Pancreas (tissue), 10 donors: ENCODE measurements around the gene AKNA. TPM values are rescaled to one million over a fixed set of nuclear protein-coding genes. Genes with fewer than 3 reads are reported as not detected.

Source experiments
- ATAC-seq, 4 donors: fragments of 200-7000 bp; cut with Tn5 transposase; one replicate each; pipeline versions ENCODE4 v1.8.0 to v1.9.1; 2020; ENCODE audit warnings: mild to moderate bottlenecking in 4 of 4, moderate library complexity in 4 of 4
- DNase-seq, 6 donors: peaks; one replicate each; pipeline ENCODE4 v3.0.0-alpha.2; 2020
- FAIRE-seq: peaks from 2 replicates; lab custom pipeline; 2012; peaks lifted over from hg19 to GRCh38; lab: Jason Lieb, UNC
- H3K27ac ChIP-seq, 4 donors: fragments of 200-600 bp; sonication (generic); 1 replicate in 3 of 4; 2 replicates in 1 of 4; pipeline versions ENCODE4 v1.5.0 to v1.8.0; 2020
- H3K27me3 ChIP-seq, 4 donors: fragments of 200-600 bp; one replicate each; pipeline ENCODE4 v1.8.0; 2021
- H3K36me3 ChIP-seq, 3 donors: fragments of 200-600 bp; sonication (generic) in 1 of 3; one replicate each; pipeline versions ENCODE4 v1.5.0 to v1.8.0; 2020 to 2021
- H3K4me1 ChIP-seq, 3 donors: fragments of 200-600 bp; one replicate each; pipeline ENCODE4 v1.8.0; 2021
- H3K4me3 ChIP-seq, 4 donors: fragments of 200-600 bp; sonication (generic) in 2 of 4; one replicate each; pipeline versions ENCODE4 v1.5.0 to v1.8.0; 2020 to 2021
- H3K9me3 ChIP-seq, 4 donors: fragments of 200-600 bp; one replicate each; pipeline ENCODE4 v1.8.0; 2021
- CTCF ChIP-seq, 4 donors: fragments of 200-600 bp; sonication (generic) in 3 of 4; IDR thresholded peaks; one replicate each; pipeline versions ENCODE4 v1.5.0 to v1.8.0; 2021; ENCODE audit warnings: antibody characterized with exemption in 4 of 4
- WGBS, 2 donors: extraction: QIAGEN DNeasy Blood & Tissue Kit; methylation state at CpG; one replicate each; pipeline ENCODE4 v1.1.7; 2013; 5-methylcytosine and 5-hydroxymethylcytosine counted together
- intact Hi-C, 3 donors: fragments of 100-400 bp; cut with DNase I; formaldehyde crosslinking; loops; one replicate each; pipeline versions ENCODE4 v1.11.1 to v1.14.2; 2022
- polyA plus RNA-seq, 2 donors: library from polyadenylated mRNA; stranded (reverse); fragments of 200-250 nt; gene quantifications; one replicate each; pipeline ENCODE4 v1.2.3, GENCODE V29; 2013
- total RNA-seq, 6 donors: library from RNA; stranded (reverse); fragmentation: NEBNext Ultra II Directional in 4 of 6; extraction: Animal tissue kit (Norgen Biotek cat#: 25700) in 4 of 6; gene quantifications; one replicate each; pipeline versions ENCODE4 v1.2.1 to v1.2.4, GENCODE V29; 2021 to 2023
- donor health status: healthy with polysubstance abuse.
- donor health status: DM: no; HTN: no; CAD: no; lungs with moderate emphysema.
- donor health status: DM: no; HTN: no; CAD: no.
- donor health status: control.
- donor health status: control.
- donor health status: Bipolar disorder and iron deficiency.
- donor health status: DM: yes; HTN: yes; CAD: no.
- donor health status: DM: no; HTN: no; CAD: no.
- donor health status: DM: no; HTN: no; CAD: no.
- donor health status: DM: yes; HTN: yes; CAD: no.

Gene AKNA
- total and polyA plus RNA-seq, 8 donors = 5.4 to 18.0 (median 10.4) TPM

DNA sequence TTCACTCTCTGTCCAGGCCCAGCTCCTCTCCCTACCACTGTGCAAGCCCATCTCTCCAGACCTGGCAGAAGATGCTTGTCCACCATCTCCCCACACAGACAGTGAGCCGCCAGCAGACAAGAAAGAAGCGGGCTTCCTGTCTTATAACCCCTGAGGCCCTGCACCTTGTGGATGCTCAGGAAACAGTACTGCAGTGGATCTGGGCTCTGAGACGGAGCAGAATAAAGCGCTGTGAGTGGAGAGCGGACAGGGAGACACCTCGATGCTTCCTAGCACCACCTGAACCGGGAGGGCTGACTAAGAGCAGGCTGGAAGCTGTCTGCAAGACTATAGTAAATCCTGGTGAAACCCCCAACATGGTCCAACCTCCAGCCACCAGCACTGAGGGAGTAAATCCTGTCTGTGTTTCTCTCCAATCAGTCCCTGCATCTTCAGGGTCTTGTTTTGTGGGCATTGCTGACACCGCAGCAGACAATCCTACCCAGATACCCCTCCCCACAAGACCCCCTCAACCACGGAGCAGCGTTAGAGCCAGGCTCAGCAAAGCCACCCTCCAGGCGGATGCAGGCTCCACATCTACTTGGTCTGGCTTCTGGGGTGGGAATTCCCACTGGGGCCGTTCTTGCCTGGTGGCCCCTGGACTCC lies 39.4 kb downstream of the AKNA start:
- no peak for TF ChIP-seq CTCF (IDR thresholded peaks at IDR 0.05)
- no peak for ATAC-seq
- Histone ChIP-seq H3K27ac (peak overlapping the region in 1 of 4 donors; percentile 4), H3K4me1 (no peaks in the 10 kb centered on the region), H3K36me3 (peaks cover 0 to 6% (median 0%) of the 10 kb centered on the region in 3 donors), H3K9me3 (no peaks in the 10 kb centered on the region), H3K27me3 (no peaks in the 10 kb centered on the region), H3K4me3 (no peak overlapping the region)
- WGBS, 2 donors = 78 to 85% methylated on average over 12 of the region's 12 CpGs
- no peak for DNase-seq
- intact Hi-C loops = no loop called here
- FAIRE-seq = no peak

GRCh38 chr9:114347675-114348074 lies 40.1 kb downstream of the AKNA start:
- no peaks in the 10 kb centered on the region for H3K27me3 ChIP-seq
- FAIRE-seq = no peak
- no peaks in the 10 kb centered on the region for H3K9me3 ChIP-seq
- 88 to 92% methylated on average over 15 of the region's 15 CpGs for WGBS, 2 donors
- H3K4me3 ChIP-seq = no peak overlapping the region
- no peak for TF ChIP-seq CTCF (IDR thresholded peaks at IDR 0.05)
- DNase-seq = no peak
- no peaks in the 10 kb centered on the region for H3K4me1 ChIP-seq
- no peak for ATAC-seq
- H3K36me3 ChIP-seq = peaks cover 0 to 6% (median 0%) of the 10 kb centered on the region in 3 donors
- intact Hi-C loops = no loop called here
- H3K27ac ChIP-seq = no peak overlapping the region

- no peak for TF ChIP-seq CTCF (IDR thresholded peaks at IDR 0.05)
- no peak for ATAC-seq
- no peaks in the 10 kb centered on the region for H3K4me1 ChIP-seq
- H3K27me3 ChIP-seq = no peaks in the 10 kb centered on the region
- peaks cover 0 to 8% (median 0%) of the 10 kb centered on the region in 3 donors for H3K36me3 ChIP-seq
- no peak overlapping the region for H3K4me3 ChIP-seq
- intact Hi-C loops = no loop called here
- no peaks in the 10 kb centered on the region for H3K9me3 ChIP-seq
- no peak for FAIRE-seq
- 61 to 68% methylated on average over 11 of the region's 11 CpGs for WGBS, 2 donors
- no peak overlapping the region for H3K27ac ChIP-seq
- DNase-seq = no peak
Observed at GRCh38 chr9:114346146-114346545, 41.6 kb downstream of the AKNA start.

GRCh38 chr9:114345493-114346065 lies 42.2 kb downstream of the AKNA start:
- Histone ChIP-seq H3K4me1 (no peaks in the 10 kb centered on the region), H3K27me3 (no peaks in the 10 kb centered on the region), H3K9me3 (no peaks in the 10 kb centered on the region), H3K4me3 (no peak overlapping the region), H3K27ac (no peak overlapping the region), H3K36me3 (peaks cover 0 to 10% (median 0%) of the 10 kb centered on the region in 3 donors)
- TF ChIP-seq CTCF (IDR thresholded peaks at IDR 0.05) = no peak
- DNase-seq = no peak
- intact Hi-C loops = no loop called here
- WGBS, 2 donors = 83 to 85% methylated on average over 7 of the region's 7 CpGs
- FAIRE-seq = no peak
- no peak for ATAC-seq

DNA sequence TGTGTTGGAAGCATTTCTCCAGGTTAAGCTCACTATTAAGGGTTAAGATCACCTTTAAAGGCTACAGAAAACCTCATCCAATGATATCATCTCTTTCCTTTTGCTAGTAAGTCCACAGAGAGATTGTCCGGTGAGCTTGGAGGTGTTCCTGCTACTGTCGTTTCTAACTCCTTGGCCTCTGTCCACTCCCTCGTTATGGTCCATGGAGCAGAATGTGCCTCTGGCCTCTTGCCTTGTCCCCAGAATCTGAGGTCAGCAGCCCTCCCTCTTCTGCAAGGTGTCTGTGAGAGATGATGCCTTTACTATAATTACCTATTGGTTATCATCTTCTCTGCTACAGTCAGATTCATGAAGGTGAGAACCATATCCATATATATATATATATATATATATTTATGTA lies 43.1 kb downstream of the AKNA start:
- DNase-seq = no peak
- Histone ChIP-seq H3K36me3 (peaks cover 0 to 4% (median 0%) of the 10 kb centered on the region in 3 donors), H3K4me3 (no peak overlapping the region), H3K9me3 (no peaks in the 10 kb centered on the region), H3K4me1 (no peaks in the 10 kb centered on the region), H3K27me3 (no peaks in the 10 kb centered on the region), H3K27ac (no peak overlapping the region)
- FAIRE-seq = no peak
- intact Hi-C loops = no loop called here
- WGBS, 2 donors = 72 to 74% methylated on average over 3 of the region's 3 CpGs
- ATAC-seq = no peak
- TF ChIP-seq CTCF (IDR thresholded peaks at IDR 0.05) = no peak
